GM12872 (cell line): ENCODE data around the gene USP24.

Source experiments
- CTCF ChIP-seq: IDR thresholded peaks from 3 replicates; pipeline ENCODE4 v1.5.1; 2011; ENCODE audit warnings: low read depth, mild to moderate bottlenecking, low read length, moderate library complexity; ENCODE audit not compliant: insufficient read depth

Gene USP24

GRCh38 chr1:55049914-55050278 is 165.3 kb downstream of the USP24 start:
- TF ChIP-seq CTCF: no peak

GRCh38 chr1:55049271-55049913 is 165.8 kb downstream of the USP24 start:
- no peak for TF ChIP-seq CTCF

GRCh38 chr1:55048453-55049270 is 166.5 kb downstream of the USP24 start:
- TF ChIP-seq CTCF: no peak

DNA sequence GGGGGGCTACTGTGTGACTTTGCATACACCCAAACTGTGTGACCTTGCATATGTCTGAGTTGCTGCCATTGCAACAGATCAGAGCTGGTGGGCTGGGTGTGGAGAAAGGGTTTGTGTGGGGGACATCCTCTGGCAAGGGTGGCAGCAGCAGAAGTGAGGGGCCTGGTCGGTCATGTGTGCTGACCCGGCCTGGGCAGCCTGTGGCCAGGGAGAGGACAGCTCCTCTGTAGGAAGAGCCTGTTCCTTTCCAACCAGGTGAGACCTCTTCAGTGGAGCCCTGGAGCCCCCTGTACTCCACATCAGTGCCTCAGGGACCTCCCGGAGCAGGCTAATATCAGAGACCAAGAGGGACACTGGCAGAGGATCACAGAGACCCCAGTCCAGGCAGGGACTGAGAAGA is 167.6 kb downstream of the USP24 start:
- TF ChIP-seq CTCF: no peak

- TF ChIP-seq CTCF: no peak
These were observed 168.3 kb downstream of the USP24 start for GRCh38 chr1:55046871-55047270.

GRCh38 chr1:55045430-55045829 is 169.7 kb downstream of the USP24 start:
- no peak for TF ChIP-seq CTCF

- no peak for TF ChIP-seq CTCF
These were observed 170.4 kb downstream of the USP24 start for GRCh38 chr1:55044617-55045397.
